ENCODE data around the gene PIP5K1B. TPM values are rescaled to one million over a fixed set of nuclear protein-coding genes. Genes with fewer than 3 reads are reported as not detected.
A peak's percentile ranks its signal among the peaks of the same experiment; 100 is the strongest.

The PIP5K1B gene
- total and polyA plus RNA-seq, 2 of the 13 experiments (the other 11 are each of a cell fraction or from before 2014, with no cell fraction given): 15.8 to 17.5 TPM

DNA sequence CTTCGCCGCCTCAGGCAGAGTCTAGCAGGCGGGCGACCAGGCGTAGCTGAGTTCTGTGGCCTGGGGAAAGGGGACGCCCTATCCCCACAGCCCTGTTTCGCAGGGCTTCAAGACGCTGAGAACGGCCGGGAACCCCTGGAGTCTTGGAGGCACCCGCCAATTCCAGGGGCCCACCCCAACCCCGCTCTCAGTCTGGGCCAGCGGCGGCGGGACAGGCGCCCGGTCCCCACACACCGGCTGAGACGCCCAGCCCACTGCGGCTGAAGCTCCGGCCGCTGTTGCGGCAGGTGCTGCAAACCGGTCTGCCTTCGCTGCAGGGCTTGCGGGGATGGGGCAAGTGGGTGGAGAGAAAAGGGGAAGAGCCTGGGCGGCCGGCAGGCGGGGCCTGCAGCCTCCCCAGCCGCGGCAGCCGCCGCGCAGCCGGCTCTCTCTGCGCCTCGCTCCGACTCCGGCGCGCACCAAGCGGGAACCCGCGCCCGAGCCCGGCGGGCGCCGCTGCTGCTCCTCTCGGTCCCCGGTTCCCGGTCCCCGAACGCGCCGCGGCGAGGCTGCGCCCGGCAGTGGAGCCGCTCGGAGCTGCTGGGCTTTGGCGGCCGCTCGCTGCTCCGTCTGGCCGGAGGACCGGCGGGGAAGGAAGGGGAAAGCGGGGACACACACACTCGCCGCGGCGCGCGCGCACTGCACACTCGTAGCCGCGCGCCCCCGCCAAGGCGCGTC, at the start of gene PIP5K1B (continued):
- TF ChIP-seq, protein P1, sequence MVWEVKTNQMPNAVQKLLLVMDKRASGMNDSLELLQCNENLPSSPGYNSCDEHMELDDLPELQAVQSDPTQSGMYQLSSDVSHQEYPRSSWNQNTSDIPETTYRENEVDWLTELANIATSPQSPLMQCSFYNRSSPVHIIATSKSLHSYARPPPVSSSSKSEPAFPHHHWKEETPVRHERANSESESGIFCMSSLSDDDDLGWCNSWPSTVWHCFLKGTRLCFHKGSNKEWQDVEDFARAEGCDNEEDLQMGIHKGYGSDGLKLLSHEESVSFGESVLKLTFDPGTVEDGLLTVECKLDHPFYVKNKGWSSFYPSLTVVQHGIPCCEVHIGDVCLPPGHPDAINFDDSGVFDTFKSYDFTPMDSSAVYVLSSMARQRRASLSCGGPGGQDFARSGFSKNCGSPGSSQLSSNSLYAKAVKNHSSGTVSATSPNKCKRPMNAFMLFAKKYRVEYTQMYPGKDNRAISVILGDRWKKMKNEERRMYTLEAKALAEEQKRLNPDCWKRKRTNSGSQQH (CRISPR knock-in tag; IDR thresholded peaks at IDR 0.05; ENCODE audit: low read depth): no peak
- TF ChIP-seq FOSL1 (CRISPR knock-in tag; IDR thresholded peaks at IDR 0.05; ENCODE audit: borderline replicate concordance) (0 out of 2 replicates have a peak, but pooled peaks have one; percentile 23), RFX3 (CRISPR knock-in tag; IDR thresholded peaks at IDR 0.05) (no peak), ZNF343 (CRISPR knock-in tag; IDR thresholded peaks at IDR 0.05) (peak; percentile 9; the same call in 1 of the 2 replicates), NAIF1 (CRISPR knock-in tag; IDR thresholded peaks at IDR 0.05; ENCODE audit: borderline replicate concordance) (no peak), IRF2 (CRISPR knock-in tag; IDR thresholded peaks at IDR 0.05) (no peak; the same call in none of the 2 replicates), ZNF20 (CRISPR knock-in tag; IDR thresholded peaks at IDR 0.05) (no peak)
- TF ChIP-seq, protein P2, sequence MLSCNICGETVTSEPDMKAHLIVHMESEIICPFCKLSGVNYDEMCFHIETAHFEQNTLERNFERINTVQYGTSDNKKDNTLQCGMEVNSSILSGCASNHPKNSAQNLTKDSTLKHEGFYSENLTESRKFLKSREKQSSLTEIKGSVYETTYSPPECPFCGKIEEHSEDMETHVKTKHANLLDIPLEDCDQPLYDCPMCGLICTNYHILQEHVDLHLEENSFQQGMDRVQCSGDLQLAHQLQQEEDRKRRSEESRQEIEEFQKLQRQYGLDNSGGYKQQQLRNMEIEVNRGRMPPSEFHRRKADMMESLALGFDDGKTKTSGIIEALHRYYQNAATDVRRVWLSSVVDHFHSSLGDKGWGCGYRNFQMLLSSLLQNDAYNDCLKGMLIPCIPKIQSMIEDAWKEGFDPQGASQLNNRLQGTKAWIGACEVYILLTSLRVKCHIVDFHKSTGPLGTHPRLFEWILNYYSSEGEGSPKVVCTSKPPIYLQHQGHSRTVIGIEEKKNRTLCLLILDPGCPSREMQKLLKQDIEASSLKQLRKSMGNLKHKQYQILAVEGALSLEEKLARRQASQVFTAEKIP (CRISPR knock-in tag; IDR thresholded peaks at IDR 0.05; ENCODE audit: borderline replicate concordance): no peak
- TF ChIP-seq, protein P3, sequence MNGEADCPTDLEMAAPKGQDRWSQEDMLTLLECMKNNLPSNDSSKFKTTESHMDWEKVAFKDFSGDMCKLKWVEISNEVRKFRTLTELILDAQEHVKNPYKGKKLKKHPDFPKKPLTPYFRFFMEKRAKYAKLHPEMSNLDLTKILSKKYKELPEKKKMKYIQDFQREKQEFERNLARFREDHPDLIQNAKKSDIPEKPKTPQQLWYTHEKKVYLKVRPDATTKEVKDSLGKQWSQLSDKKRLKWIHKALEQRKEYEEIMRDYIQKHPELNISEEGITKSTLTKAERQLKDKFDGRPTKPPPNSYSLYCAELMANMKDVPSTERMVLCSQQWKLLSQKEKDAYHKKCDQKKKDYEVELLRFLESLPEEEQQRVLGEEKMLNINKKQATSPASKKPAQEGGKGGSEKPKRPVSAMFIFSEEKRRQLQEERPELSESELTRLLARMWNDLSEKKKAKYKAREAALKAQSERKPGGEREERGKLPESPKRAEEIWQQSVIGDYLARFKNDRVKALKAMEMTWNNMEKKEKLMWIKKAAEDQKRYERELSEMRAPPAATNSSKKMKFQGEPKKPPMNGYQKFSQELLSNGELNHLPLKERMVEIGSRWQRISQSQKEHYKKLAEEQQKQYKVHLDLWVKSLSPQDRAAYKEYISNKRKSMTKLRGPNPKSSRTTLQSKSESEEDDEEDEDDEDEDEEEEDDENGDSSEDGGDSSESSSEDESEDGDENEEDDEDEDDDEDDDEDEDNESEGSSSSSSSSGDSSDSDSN (CRISPR knock-in tag; IDR thresholded peaks at IDR 0.05): peak; percentile 94
